Measurements from ENCODE around the gene AKR1D1.

GRCh38 chr7:138075350-138075749 lies 909 bp upstream of the AKR1D1 start:
- TF ChIP-seq CTCF (IDR thresholded peaks at IDR 0.05 in 2 of 3, conservative IDR thresholded peaks at IDR 0.05 in 1 of 3; ENCODE audit: control insufficient read depth in 2 of 3, extremely low read depth in 1 of 3, insufficient read depth in 1 of 3, low read depth in 3 of 3, low read length in 3 of 3) = no peak
- no peak for TF ChIP-seq RELA (IDR thresholded peaks at IDR 0.05; ENCODE audit: borderline replicate concordance, partially characterized antibody)
- no peak for TF ChIP-seq EGR1 (IDR thresholded peaks at IDR 0.05; ENCODE audit: borderline replicate concordance in 1 of 2, low read depth in 2 of 2, low read length in 2 of 2)
- TF ChIP-seq ATF3 (IDR thresholded peaks at IDR 0.05; ENCODE audit: borderline replicate concordance, extremely low read depth, low read depth, low read length) = no peak
- TF ChIP-seq SUPT20H (IDR thresholded peaks at IDR 0.05; ENCODE audit: borderline replicate concordance, control insufficient read depth, low read depth, low read length) = no peak
- no peak for TF ChIP-seq PBX3 (IDR thresholded peaks at IDR 0.05; ENCODE audit: insufficient replicate concordance, low read depth, low read length)
- TF ChIP-seq EP300 (IDR thresholded peaks at IDR 0.05; ENCODE audit: borderline replicate concordance in 1 of 2, control insufficient read depth in 1 of 2, low read depth in 2 of 2, low read length in 2 of 2) = no peak
- no peak for TF ChIP-seq FOXK2 (IDR thresholded peaks at IDR 0.05)

Data from GM12878 (cell line).